Measurements from ENCODE around the gene LDAH.
A peak's percentile ranks its signal among the peaks of the same experiment; 100 is the strongest.

The LDAH gene

GRCh38 chr2:20663196-20664070, 159.5 kb downstream of the LDAH start:
- H3K27ac ChIP-seq (ENCODE audit: low read length): no peak overlapping the region
- H3K4me1 ChIP-seq (ENCODE audit: insufficient read depth, low read length): no peaks in the 10 kb centered on the region
- no peak overlapping the region for H2AFZ ChIP-seq (ENCODE audit: low read depth, low read length)
- H3K4me3 ChIP-seq (ENCODE audit: low read depth in 1 of 2, low read length in 2 of 2): no peak overlapping the region
- DNase-seq (no peak), ATAC-seq (ENCODE audit: insufficient read depth, low read depth) (no peak)
- TF ChIP-seq CTCF (IDR thresholded peaks at IDR 0.05; ENCODE audit: borderline replicate concordance, extremely low read depth, low read length, poor library complexity, severe bottlenecking) (no peak), EZH2 (IDR thresholded peaks at IDR 0.05; ENCODE audit: borderline replicate concordance, low read depth, low read length, severe bottlenecking) (no peak)
- no peak overlapping the region for H3K9ac ChIP-seq (ENCODE audit: low read depth, low read length)
- no peaks in the 10 kb centered on the region for H3K9me3 ChIP-seq (ENCODE audit: insufficient read depth, low read length, severe bottlenecking)
- no peaks in the 10 kb centered on the region for H3K79me2 ChIP-seq (ENCODE audit: insufficient read depth, low read length)
- no peaks in the 10 kb centered on the region for H3K27me3 ChIP-seq (ENCODE audit: insufficient read depth, low read length, poor library complexity)
- no peaks in the 10 kb centered on the region for H3K36me3 ChIP-seq (ENCODE audit: insufficient read depth, low read length)
- no peaks in the 10 kb centered on the region for H4K20me1 ChIP-seq (ENCODE audit: insufficient read depth, low read length)
- no peak overlapping the region for H3K4me2 ChIP-seq (ENCODE audit: insufficient read depth, low read length)

GRCh38 chr2:20662308-20662937, 160.5 kb downstream of the LDAH start:
- TF ChIP-seq CTCF (IDR thresholded peaks at IDR 0.05; ENCODE audit: borderline replicate concordance, extremely low read depth, low read length, poor library complexity, severe bottlenecking): no peak
- TF ChIP-seq EZH2 (IDR thresholded peaks at IDR 0.05; ENCODE audit: borderline replicate concordance, low read depth, low read length, severe bottlenecking): no peak
- no peak overlapping the region for H3K27ac ChIP-seq (ENCODE audit: low read length)
- no peaks in the 10 kb centered on the region for H3K79me2 ChIP-seq (ENCODE audit: insufficient read depth, low read length)
- H3K9me3 ChIP-seq (ENCODE audit: insufficient read depth, low read length, severe bottlenecking): no peaks in the 10 kb centered on the region
- DNase-seq (no peak), ATAC-seq (ENCODE audit: insufficient read depth, low read depth) (no peak)
- no peak overlapping the region for H3K4me3 ChIP-seq (ENCODE audit: low read depth in 1 of 2, low read length in 2 of 2)
- H3K27me3 ChIP-seq (ENCODE audit: insufficient read depth, low read length, poor library complexity): peaks cover 3% of the 10 kb centered on the region
- H2AFZ ChIP-seq (ENCODE audit: low read depth, low read length): no peak overlapping the region
- H3K36me3 ChIP-seq (ENCODE audit: insufficient read depth, low read length): no peaks in the 10 kb centered on the region
- H3K9ac ChIP-seq (ENCODE audit: low read depth, low read length): no peak overlapping the region
- no peaks in the 10 kb centered on the region for H4K20me1 ChIP-seq (ENCODE audit: insufficient read depth, low read length)
- no peak overlapping the region for H3K4me2 ChIP-seq (ENCODE audit: insufficient read depth, low read length)
- H3K4me1 ChIP-seq (ENCODE audit: insufficient read depth, low read length): no peaks in the 10 kb centered on the region

- H3K36me3 ChIP-seq (ENCODE audit: insufficient read depth, low read length): no peaks in the 10 kb centered on the region
- no peaks in the 10 kb centered on the region for H3K9me3 ChIP-seq (ENCODE audit: insufficient read depth, low read length, severe bottlenecking)
- no peaks in the 10 kb centered on the region for H4K20me1 ChIP-seq (ENCODE audit: insufficient read depth, low read length)
- H3K27ac ChIP-seq (ENCODE audit: low read length): no peak overlapping the region
- H3K4me1 ChIP-seq (ENCODE audit: insufficient read depth, low read length): no peaks in the 10 kb centered on the region
- H3K27me3 ChIP-seq (ENCODE audit: insufficient read depth, low read length, poor library complexity): peaks cover 5% of the 10 kb centered on the region
- TF ChIP-seq CTCF (IDR thresholded peaks at IDR 0.05; ENCODE audit: borderline replicate concordance, extremely low read depth, low read length, poor library complexity, severe bottlenecking) (peak; percentile 99), EZH2 (IDR thresholded peaks at IDR 0.05; ENCODE audit: borderline replicate concordance, low read depth, low read length, severe bottlenecking) (no peak)
- H3K79me2 ChIP-seq (ENCODE audit: insufficient read depth, low read length): no peaks in the 10 kb centered on the region
- no peak overlapping the region for H3K4me2 ChIP-seq (ENCODE audit: insufficient read depth, low read length)
- DNase-seq (peak; percentile 68), ATAC-seq (ENCODE audit: insufficient read depth, low read depth) (peak; percentile 87)
- no peak overlapping the region for H3K9ac ChIP-seq (ENCODE audit: low read depth, low read length)
- no peak overlapping the region for H2AFZ ChIP-seq (ENCODE audit: low read depth, low read length)
- H3K4me3 ChIP-seq (ENCODE audit: low read depth in 1 of 2, low read length in 2 of 2): no peak overlapping the region
These were observed 161.2 kb downstream of the LDAH start for GRCh38 chr2:20661421-20662307.

All from DND-41 (cell line).